Measurements from ENCODE around the gene IER5. TPM values are rescaled to one million over a fixed set of nuclear protein-coding genes. Genes with fewer than 3 reads are reported as not detected.

The IER5 gene
- total and polyA plus RNA-seq, 3 experiments from 2014 or later, result 29.0 to 57.2 (median 52.3) TPM

GRCh38 chr1:181126871-181127587 lies 38.5 kb downstream of the IER5 start:
- no peak for DNase-seq
- CTCF ChIA-PET, result interaction anchor here (1.0 to 4.2 kb wide), 4 partner anchors 9 to 43 kb away, joined by 3 to 15 read pairs (median 4); no protein-coding TSS in a partner anchor
- Mint-ChIP-seq H3K4me3 (no peak overlapping the region), H3K27me3 (peaks cover 0 to 4% of the 10 kb centered on the region in 2 donors), H3K9me3 (no peaks in the 10 kb centered on the region), H3K27ac (no peak overlapping the region), H3K4me1 (peaks cover 0 to 3% (median 0%) of the 10 kb centered on the region in 3 donors), H3K36me3 (no peaks in the 10 kb centered on the region)
- Histone ChIP-seq H3K27ac (ENCODE audit: low read depth, low read length) (no peak overlapping the region), H3K36me3 (ENCODE audit: insufficient read depth, low read length) (no peaks in the 10 kb centered on the region), H3K9me3 (ENCODE audit: low read length) (no peaks in the 10 kb centered on the region), H3K27me3 (ENCODE audit: insufficient read depth, low read length, poor library complexity, severe bottlenecking) (no peaks in the 10 kb centered on the region), H3K4me1 (ENCODE audit: insufficient read depth, low read length) (peaks cover 7% of the 10 kb centered on the region), H3K4me3 (ENCODE audit: low read length) (no peak overlapping the region)
- POLR2A ChIA-PET, result no interaction called here

- no peaks in the 10 kb centered on the region for H3K36me3 Mint-ChIP-seq
- H3K4me1 Mint-ChIP-seq, result peaks cover 0 to 3% (median 3%) of the 10 kb centered on the region in 3 donors
- Histone ChIP-seq H3K27ac (ENCODE audit: low read depth, low read length) (no peak overlapping the region), H3K36me3 (ENCODE audit: insufficient read depth, low read length) (no peaks in the 10 kb centered on the region), H3K27me3 (ENCODE audit: insufficient read depth, low read length, poor library complexity, severe bottlenecking) (no peaks in the 10 kb centered on the region), H3K9me3 (ENCODE audit: low read length) (no peaks in the 10 kb centered on the region), H3K4me3 (ENCODE audit: low read length) (no peak overlapping the region), H3K4me1 (ENCODE audit: insufficient read depth, low read length) (peaks cover 7% of the 10 kb centered on the region)
- H3K27ac Mint-ChIP-seq, result no peak overlapping the region
- no peak for DNase-seq
- peaks cover under 1 to 4% of the 10 kb centered on the region in 2 donors for H3K27me3 Mint-ChIP-seq
- no peak overlapping the region for H3K4me3 Mint-ChIP-seq
- H3K9me3 Mint-ChIP-seq, result no peaks in the 10 kb centered on the region
- CTCF ChIA-PET, result interaction anchor here (1.0 to 4.2 kb wide), 4 partner anchors 8 to 44 kb away, joined by 3 to 15 read pairs (median 4); no protein-coding TSS in a partner anchor
- POLR2A ChIA-PET, result no interaction called here
Measured at GRCh38 chr1:181127898-181128453, 39.5 kb downstream of the IER5 start.

- Mint-ChIP-seq H3K27me3 (peaks cover 1 to 4% of the 10 kb centered on the region in 2 donors), H3K9me3 (no peaks in the 10 kb centered on the region), H3K4me3 (no peak overlapping the region), H3K4me1 (peaks cover 4 to 7% (median 5%) of the 10 kb centered on the region in 3 donors), H3K36me3 (no peaks in the 10 kb centered on the region), H3K27ac (no peak overlapping the region)
- Histone ChIP-seq H3K27me3 (ENCODE audit: insufficient read depth, low read length, poor library complexity, severe bottlenecking) (no peaks in the 10 kb centered on the region), H3K36me3 (ENCODE audit: insufficient read depth, low read length) (no peaks in the 10 kb centered on the region), H3K4me1 (ENCODE audit: insufficient read depth, low read length) (peaks cover 11% of the 10 kb centered on the region), H3K4me3 (ENCODE audit: low read length) (no peak overlapping the region), H3K27ac (ENCODE audit: low read depth, low read length) (peak overlapping the region; percentile 54), H3K9me3 (ENCODE audit: low read length) (no peaks in the 10 kb centered on the region)
- CTCF ChIA-PET, result interaction anchor here (1.5 to 4.2 kb wide), 2 partner anchors 7 to 13 kb away, joined by 4 to 15 read pairs; no protein-coding TSS in a partner anchor
- POLR2A ChIA-PET, result no interaction called here
- no peak for DNase-seq
Measured at GRCh38 chr1:181128592-181129497, 40.3 kb downstream of the IER5 start.

- ChIA-PET CTCF (no interaction called here), POLR2A (no interaction called here)
- H3K4me1 ChIP-seq (ENCODE audit: insufficient read depth, low read length), result peaks cover 22% of the 10 kb centered on the region
- H3K4me3 Mint-ChIP-seq, result no peak overlapping the region
- H3K27me3 ChIP-seq (ENCODE audit: insufficient read depth, low read length, poor library complexity, severe bottlenecking), result no peaks in the 10 kb centered on the region
- H3K4me1 Mint-ChIP-seq, result peaks cover 14 to 19% (median 16%) of the 10 kb centered on the region in 3 donors
- H3K27me3 Mint-ChIP-seq, result peaks cover 1 to 4% of the 10 kb centered on the region in 2 donors
- peak overlapping the region in 1 of 8 donors; percentile 24 for H3K27ac Mint-ChIP-seq
- H3K27ac ChIP-seq (ENCODE audit: low read depth, low read length), result peak overlapping the region; percentile 54
- DNase-seq, result no peak
- H3K36me3 ChIP-seq (ENCODE audit: insufficient read depth, low read length), result no peaks in the 10 kb centered on the region
- no peak overlapping the region for H3K4me3 ChIP-seq (ENCODE audit: low read length)
- H3K36me3 Mint-ChIP-seq, result no peaks in the 10 kb centered on the region
- H3K9me3 ChIP-seq (ENCODE audit: low read length), result no peaks in the 10 kb centered on the region
- H3K9me3 Mint-ChIP-seq, result no peaks in the 10 kb centered on the region
Measured at GRCh38 chr1:181129771-181130606, 41.5 kb downstream of the IER5 start.

GRCh38 chr1:181131255-181131941 lies 42.9 kb downstream of the IER5 start:
- Histone ChIP-seq H3K27ac (ENCODE audit: low read depth, low read length) (no peak overlapping the region), H3K27me3 (ENCODE audit: insufficient read depth, low read length, poor library complexity, severe bottlenecking) (no peaks in the 10 kb centered on the region), H3K9me3 (ENCODE audit: low read length) (no peaks in the 10 kb centered on the region), H3K4me3 (ENCODE audit: low read length) (no peak overlapping the region), H3K36me3 (ENCODE audit: insufficient read depth, low read length) (no peaks in the 10 kb centered on the region), H3K4me1 (ENCODE audit: insufficient read depth, low read length) (peaks cover 26% of the 10 kb centered on the region)
- peaks cover 1 to 4% of the 10 kb centered on the region in 2 donors for H3K27me3 Mint-ChIP-seq
- CTCF ChIA-PET, result interaction anchor here (1.1 to 1.2 kb wide), 3 partner anchors 11 to 41 kb away, joined by 3 read pairs; no protein-coding TSS in a partner anchor
- POLR2A ChIA-PET, result no interaction called here
- H3K27ac Mint-ChIP-seq, result no peak overlapping the region
- H3K9me3 Mint-ChIP-seq, result no peaks in the 10 kb centered on the region
- no peak overlapping the region for H3K4me3 Mint-ChIP-seq
- H3K4me1 Mint-ChIP-seq, result peaks cover 20 to 25% (median 22%) of the 10 kb centered on the region in 3 donors
- no peak for DNase-seq
- H3K36me3 Mint-ChIP-seq, result no peaks in the 10 kb centered on the region

- no peak for DNase-seq
- Mint-ChIP-seq H3K27ac (no peak overlapping the region), H3K4me3 (peak overlapping the region in 2 of 7 donors; percentile 66 to 82), H3K27me3 (peaks cover 1 to 4% of the 10 kb centered on the region in 2 donors), H3K9me3 (no peaks in the 10 kb centered on the region), H3K36me3 (no peaks in the 10 kb centered on the region), H3K4me1 (peaks cover 22 to 32% (median 26%) of the 10 kb centered on the region in 3 donors)
- ChIA-PET CTCF (interaction anchor here (1.1 kb wide), 1 partner anchor 49 kb away, joined by 3 read pairs; no protein-coding TSS in a partner anchor), POLR2A (no interaction called here)
- Histone ChIP-seq H3K27ac (ENCODE audit: low read depth, low read length) (no peak overlapping the region), H3K4me1 (ENCODE audit: insufficient read depth, low read length) (peaks cover 19% of the 10 kb centered on the region), H3K27me3 (ENCODE audit: insufficient read depth, low read length, poor library complexity, severe bottlenecking) (no peaks in the 10 kb centered on the region), H3K9me3 (ENCODE audit: low read length) (no peaks in the 10 kb centered on the region), H3K36me3 (ENCODE audit: insufficient read depth, low read length) (no peaks in the 10 kb centered on the region), H3K4me3 (ENCODE audit: low read length) (no peak overlapping the region)
Measured at GRCh38 chr1:181133441-181133951, 45.0 kb downstream of the IER5 start.

- Mint-ChIP-seq H3K4me1 (peaks cover 23 to 37% (median 28%) of the 10 kb centered on the region in 3 donors), H3K27me3 (peaks cover 1 to 2% of the 10 kb centered on the region in 2 donors), H3K36me3 (no peaks in the 10 kb centered on the region), H3K4me3 (peak overlapping the region in 4 of 7 donors; percentile 35 to 82 (median 64)), H3K9me3 (no peaks in the 10 kb centered on the region), H3K27ac (peak overlapping the region in 2 of 8 donors; percentile 11 to 87)
- Histone ChIP-seq H3K9me3 (ENCODE audit: low read length) (no peaks in the 10 kb centered on the region), H3K27me3 (ENCODE audit: insufficient read depth, low read length, poor library complexity, severe bottlenecking) (no peaks in the 10 kb centered on the region), H3K4me1 (ENCODE audit: insufficient read depth, low read length) (peaks cover 19% of the 10 kb centered on the region), H3K36me3 (ENCODE audit: insufficient read depth, low read length) (no peaks in the 10 kb centered on the region), H3K27ac (ENCODE audit: low read depth, low read length) (no peak overlapping the region), H3K4me3 (ENCODE audit: low read length) (no peak overlapping the region)
- no peak for DNase-seq
- CTCF ChIA-PET, result interaction anchor here (0.8 to 1.1 kb wide), 2 partner anchors 12 to 50 kb away, joined by 3 read pairs; no protein-coding TSS in a partner anchor
- POLR2A ChIA-PET, result no interaction called here
Measured at GRCh38 chr1:181133969-181134418, 45.5 kb downstream of the IER5 start.
